Panc1 (cell line): Measurements from ENCODE around the gene CAST.

ENCODE experiments used
- CTCF ChIP-seq: fragments of 450-650 bp; IDR thresholded peaks from 2 replicates; pipeline ENCODE4 v1.5.1; 2017; ENCODE audit warnings: mild to moderate bottlenecking
- REST ChIP-seq, 2 experiments: IDR thresholded peaks; 2 replicates each; pipeline ENCODE4 v1.6.1; 2011 to 2012; ENCODE audit warnings: low read depth in 2 of 2, control low read depth in 1 of 2, low read length in 1 of 2, mild to moderate bottlenecking in 1 of 2, moderate library complexity in 1 of 2; ENCODE audit not compliant: insufficient read depth in 1 of 2

DNA sequence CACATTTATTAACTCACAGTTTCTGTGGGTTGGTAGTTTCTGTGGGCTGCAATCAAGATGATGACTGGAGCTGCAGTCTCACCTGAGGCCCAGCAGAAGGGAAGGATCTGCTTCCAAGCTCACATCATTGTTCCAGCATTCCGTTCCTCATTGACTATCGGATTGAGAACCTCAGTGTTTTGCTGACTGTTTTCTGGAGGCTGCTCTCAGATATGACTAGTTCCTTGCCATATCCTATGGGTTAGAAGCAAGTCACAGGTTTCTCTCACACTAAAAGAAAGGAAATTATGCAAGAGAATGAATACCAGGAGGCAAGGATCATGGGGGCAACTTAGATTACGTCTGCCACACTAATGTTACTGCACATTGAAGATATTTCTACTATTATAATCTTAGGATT is 151.9 kb downstream of the CAST start:
- no peak for TF ChIP-seq CTCF
- no peak for TF ChIP-seq REST (IDR thresholded peaks at IDR 0.05; ENCODE audit: insufficient read depth in 1 of 2, low read depth in 2 of 2, low read length in 1 of 2)
